ENCODE results near the gene MREG.

The MREG gene, protein sequence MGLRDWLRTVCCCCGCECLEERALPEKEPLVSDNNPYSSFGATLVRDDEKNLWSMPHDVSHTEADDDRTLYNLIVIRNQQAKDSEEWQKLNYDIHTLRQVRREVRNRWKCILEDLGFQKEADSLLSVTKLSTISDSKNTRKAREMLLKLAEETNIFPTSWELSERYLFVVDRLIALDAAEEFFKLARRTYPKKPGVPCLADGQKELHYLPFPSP

DNA sequence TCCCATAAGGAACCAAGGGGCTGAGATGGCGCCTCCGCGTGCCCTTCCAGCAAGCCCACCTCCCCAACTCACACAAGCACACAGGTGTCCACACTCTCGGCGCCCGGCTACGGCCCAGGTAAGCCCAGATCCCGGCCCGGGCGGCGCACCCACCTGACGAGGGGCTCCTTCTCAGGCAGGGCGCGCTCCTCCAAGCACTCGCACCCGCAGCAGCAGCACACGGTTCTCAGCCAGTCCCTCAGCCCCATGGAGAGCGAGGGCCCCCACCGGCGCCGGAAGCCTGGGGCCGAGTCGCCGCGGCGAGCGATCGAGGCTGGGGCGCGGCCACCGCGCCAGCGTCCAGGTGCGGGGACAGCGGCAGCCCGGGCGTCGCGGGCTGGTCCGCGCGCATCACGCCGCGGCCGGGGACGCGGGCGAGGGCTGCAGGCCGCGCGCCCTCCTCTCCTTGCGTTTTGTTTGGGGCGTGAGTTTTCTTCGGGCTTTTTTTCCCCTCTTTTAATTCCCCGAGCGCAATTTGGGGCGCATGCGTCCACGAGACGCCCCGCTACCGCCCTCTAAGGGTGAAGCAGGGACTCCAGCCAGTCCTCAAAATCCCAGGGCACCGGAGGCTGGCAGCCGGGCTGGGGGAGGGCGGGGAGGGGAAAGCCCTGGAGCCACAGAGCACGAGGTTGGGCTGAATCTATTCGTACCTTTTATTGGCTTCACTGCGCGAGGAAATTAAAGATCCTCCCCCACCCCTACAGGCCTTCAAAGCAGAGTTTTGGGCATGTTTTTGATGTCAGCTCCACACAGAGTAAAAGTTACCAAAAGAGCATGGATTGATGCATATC is at the start of gene MREG:
TSS of gene MREG (minus strand) at position 472 of the 830 bp plus-strand sequence. CDS start at position 248, 224 bp downstream.
- peak; percentile 45 for DNase-seq

DNA sequence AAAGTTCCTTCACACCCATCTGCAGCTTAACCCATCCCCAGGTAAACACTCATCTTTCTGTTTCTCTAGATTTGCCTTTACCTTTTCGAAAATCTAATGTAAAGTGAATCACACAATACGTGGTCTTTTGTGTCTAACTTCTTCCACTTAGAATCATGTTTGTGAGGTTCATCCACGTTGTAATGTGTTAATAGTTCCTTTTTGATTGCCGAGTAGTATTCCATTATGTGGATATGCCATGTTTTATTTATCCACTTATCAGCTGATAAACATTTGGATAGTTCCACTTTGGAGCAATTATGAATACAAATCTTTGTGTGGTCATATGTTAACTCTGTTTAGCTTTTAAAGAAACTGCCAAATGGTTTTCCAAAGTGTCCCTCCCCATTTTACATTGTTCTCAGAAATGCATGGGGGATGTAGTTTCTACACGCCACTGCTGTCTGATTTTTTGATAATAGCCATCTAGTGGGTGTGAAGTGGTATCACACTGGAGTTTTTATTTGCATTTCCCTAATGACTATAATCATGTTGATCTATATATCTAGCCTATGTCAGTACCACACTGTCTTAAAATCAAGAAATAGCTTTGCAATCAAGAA is 46.0 kb upstream of the MREG start:
- DNase-seq, result no peak

DNA sequence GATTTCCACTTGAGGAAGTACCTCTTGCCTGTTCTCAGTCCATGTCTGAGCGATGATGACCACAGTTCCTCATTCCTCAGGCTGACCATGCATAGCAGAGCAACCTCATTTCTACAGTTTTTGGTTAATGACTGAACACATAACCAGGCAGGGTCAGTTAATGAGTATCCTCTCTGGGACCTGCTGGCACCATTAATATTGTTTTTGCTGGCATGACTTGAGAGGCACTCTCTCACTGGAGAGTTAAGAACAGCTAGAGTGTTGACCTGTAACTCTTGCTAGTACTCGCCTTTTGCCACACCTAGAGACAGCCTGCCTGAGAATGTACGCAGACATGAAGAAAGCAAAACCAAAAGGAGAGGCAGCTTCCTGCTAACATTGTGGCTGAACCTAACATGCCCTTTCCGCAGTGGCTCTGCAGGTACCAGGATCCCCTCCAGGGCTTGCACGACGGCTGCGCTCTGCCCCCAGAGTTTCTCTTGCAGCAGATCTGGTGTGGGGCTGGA is 44.4 kb upstream of the MREG start:
- no peak for DNase-seq

DNA sequence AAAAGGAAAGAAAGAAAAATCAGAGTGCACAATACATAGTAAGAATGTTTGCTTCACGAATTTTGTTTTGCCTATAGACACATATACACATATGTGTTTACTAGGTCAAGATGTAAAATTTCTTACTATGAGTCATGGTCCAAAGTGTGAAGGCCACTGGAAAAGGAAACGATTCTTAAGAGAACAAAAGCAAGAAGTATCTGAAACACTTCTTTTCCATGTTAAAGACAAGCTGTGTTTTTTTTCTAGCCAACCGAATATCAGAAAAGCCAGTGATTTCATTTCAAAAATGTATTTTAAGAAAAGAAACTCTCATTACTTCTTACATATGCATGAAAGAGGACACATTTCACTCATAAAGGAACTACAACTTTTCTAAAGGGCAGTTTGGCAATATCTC is 43.4 kb upstream of the MREG start:
- no peak for DNase-seq

DNA sequence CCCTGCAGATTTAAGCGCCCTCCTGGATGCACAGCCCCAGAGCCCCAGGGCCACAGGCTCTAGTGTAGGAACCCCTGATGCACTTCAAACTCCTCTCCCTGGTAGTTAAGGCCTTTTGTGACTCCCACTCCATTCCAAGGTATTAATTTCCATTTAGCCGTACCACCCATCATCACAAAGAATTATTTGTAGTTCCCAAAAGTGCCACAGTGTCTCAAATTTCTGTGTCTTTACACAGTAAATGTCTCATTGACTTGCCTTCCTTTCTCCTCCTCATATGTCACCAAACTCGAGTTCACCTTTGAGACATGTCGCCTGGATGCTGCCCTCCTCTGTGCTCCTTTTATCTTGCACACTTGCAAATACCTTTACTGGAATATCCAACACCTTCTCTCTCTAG is 42.3 kb upstream of the MREG start:
- no peak for DNase-seq

DNA sequence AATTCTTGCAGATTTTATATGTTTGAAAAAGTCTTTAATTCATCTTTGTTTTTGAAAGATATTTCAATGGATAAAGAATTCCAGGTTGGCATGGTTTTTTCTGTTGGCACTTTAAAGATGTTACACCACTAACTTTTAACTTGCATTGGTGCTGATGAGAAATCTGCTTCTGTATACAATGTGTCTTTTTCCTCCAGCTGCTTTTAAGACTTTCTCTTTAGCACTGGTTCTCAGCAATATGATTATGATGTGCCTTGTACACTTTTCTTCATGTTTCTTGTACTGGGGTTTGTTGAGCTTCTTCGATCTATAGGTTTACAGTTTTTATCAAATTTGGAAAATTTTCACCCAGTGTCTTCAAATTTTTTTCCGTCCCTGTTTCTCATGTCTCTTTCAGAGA is 39.1 kb upstream of the MREG start:
- DNase-seq, result no peak

DNA sequence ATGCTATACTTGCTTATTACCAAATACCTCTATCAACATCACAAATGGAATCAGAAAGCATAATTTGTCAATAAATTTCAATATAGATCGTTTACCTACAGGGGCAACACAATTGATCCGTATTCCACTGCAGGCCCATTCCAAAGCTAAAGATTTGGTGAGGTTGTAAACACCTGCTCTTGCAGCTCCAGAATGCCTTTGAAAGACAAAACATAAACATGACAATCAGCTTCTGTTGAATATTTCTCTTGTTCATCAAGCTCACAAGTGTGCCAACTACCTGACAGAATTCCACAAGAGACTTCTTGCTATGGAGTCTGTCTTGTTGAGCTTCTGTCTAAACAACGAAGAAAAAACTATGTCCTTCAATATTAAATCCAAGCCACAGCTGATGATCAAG is 38.0 kb upstream of the MREG start:
- no peak for DNase-seq

DNA sequence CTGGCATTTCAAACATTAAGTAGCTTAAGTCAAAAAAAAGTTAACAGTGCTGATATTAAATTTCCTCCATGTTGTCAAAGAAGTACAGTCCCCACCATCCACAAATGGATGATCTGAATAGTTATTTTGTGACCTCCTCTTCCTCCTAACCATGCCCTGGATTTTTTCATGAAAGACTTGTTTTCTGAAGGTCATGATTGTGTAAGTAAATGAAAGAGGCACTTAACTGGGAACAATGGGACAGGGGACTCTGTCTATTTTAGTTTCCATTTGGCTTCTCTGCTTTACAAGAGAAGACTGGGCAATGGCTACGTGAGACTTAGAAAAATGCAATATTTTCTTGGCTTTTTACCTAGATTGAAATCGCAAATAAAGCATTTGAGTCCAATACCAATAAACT is 36.1 kb upstream of the MREG start:
- no peak for DNase-seq

DNA sequence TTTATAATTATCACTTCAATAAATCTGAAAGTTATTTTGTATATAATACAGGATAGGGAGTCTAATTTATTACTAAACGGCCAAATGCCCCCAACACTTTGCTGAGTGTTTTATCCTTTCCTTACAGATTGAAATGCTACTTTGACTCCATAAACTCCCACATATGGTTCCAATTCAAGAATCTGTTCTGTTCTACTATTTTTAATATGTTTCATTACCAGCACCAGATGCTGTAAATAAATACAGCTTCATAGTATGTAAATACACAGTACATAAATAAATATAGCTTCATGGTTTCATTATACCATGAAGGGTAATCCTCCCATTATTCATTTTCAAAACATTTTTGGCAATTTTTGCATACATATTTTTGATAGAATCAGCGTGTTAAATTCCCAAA is 34.0 kb upstream of the MREG start:
- DNase-seq, result no peak

DNA sequence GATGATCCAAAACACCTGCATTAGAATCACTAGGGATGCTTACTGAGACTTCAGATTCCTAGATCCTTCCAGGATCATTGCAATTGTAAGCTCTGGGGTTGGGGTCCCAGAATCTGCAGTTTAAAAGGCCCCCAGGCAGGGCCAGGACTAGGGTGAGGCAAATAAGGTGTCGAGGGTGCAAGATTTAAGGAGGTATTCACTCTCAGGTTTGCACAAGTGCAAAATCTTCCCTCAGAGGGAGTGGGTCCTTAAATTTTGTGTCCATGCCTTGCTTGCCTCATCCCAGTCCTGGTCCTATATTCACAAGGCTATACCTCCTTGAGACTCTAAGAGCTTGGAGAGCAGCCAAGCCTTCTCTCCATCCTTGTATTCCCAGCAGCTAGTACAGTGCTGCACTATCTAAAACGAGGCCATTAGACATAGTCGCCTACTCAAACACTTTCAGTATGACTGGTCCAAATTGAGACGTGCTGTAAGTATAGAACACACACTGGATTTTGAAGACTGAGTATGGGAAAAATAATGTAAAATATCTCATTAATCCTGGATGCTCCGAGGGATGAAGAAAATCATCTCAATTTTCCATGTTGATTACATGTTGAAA is 31.6 kb upstream of the MREG start:
- no peak for DNase-seq

DNA sequence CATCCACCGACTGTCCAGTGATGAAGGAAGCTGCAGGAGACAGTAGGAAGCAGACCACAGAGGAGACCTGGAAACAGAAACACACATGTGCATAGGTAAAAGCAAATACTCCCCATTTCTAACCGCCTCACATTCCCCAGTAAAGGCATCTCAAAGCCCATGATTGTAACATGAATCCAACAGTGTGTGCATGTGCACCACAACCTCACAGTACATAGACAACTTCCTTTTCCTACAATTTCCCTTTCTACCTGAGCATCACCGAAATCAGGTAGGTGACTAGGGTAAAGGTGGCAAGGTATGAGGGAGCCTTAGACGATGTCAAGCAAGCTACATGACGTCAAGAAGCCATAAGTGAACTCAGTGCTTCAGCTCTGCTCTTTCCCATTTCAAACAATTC is 30.6 kb upstream of the MREG start:
- no peak for DNase-seq

DNA sequence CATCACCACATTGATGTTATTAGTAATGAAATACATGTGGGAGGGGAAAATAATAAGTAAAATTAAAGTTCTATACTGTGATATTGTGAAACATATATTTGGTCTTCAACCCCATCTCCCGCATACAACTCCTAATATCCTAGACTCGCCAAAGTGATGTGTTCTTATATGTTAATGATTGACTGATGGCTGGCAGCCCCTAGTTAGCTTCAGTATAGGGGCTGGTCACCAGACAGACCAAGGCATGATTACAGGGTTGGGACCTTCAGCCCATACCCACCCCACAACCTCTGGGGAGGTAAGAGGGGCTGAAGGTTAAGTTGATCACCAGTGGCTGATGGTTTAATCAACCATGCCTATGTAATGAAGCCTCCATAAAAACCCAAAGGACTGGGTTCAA is 28.1 kb upstream of the MREG start:
- DNase-seq, result no peak

DNA sequence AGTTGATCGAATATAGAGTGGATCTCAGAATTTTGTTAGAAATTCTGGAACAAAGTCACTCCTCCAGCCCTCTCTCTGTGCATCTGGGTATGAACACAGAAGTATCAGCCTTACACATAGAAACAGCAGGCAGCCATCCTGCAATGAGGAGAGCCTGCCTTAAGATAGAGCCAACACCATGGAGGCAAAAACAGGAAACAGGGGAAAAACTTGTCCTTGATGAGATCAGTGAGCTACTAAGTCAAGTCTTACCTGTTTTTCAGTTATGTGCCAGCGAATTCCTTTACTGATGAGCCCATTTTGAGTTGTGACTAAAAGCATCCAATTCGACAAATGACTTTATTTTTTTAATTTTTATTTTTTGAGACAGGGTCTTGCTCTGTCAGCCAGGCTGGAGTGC is 26.6 kb upstream of the MREG start:
- no peak for DNase-seq

DNA sequence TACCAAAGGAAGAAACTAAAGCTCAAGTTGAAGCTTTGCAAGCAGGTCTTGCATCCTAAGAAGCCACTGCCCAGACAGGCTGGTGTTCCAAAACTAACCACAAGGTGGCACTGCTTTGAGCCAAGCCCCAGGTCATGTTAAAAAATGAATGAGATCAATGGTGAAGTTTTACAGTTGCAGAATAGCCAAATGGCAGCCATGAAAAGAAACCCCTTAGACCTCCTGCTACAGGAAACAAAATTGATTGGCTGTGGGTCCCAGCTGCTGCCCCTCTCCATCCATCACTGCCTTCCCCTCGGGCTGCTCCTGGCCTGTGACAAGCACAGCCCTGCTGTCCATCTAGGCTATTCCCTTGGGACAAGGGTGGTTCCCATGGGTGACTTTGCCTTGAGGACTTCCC is 20.7 kb upstream of the MREG start:
- DNase-seq, result no peak

DNA sequence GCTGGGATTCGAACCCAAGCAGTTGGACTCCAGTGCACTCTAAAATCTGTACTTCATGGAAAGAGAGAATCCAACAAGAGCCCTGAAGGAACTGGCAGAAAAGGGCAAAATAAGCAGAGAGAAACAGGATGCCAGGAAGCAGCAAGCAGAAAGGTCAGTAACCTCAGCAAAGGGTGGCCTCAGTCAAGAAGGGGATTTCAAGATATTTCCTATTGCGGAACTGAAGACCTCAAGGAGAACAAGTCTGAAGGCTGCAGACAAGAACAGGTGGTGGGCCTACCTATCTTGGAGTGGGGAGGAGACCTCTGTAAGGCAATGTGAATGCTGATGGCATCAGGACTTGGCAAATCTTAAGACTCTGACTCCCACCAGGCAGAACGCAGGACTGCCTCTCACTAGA is 20.1 kb upstream of the MREG start:
- no peak for DNase-seq

DNA sequence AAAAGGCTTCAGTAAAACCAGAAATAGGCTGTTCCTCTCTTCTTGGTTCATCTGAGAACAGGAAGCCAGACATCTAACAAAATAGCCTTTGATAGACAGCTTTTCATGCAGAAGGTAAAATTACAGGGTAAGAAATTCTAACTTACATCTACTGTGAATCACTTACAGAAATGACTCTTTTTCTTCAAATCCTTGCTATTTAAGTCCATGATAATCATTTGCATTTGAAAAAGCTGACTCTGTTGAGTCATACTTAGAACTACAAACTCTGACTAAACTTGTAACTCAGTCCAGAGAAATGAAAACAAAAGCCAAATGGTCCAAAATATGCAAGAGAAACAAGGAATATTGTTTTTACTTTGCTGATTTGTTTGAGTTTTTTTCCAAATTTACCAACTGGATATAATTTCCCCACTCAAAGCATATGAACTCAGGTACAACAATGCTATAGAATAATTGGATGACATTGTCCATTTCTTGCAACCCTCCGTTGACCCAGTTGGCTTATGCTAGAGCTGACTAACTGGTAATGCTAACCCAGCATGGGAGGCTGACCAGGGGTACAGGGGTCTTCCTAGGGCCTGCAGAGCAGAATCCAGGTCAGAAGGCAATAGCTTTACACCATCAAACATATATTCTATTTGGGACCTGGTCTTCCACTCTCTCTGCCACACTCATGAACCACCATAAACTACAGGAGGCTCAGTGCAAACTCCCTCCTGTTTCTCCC is 18.8 kb upstream of the MREG start:
- DNase-seq, result no peak

DNA sequence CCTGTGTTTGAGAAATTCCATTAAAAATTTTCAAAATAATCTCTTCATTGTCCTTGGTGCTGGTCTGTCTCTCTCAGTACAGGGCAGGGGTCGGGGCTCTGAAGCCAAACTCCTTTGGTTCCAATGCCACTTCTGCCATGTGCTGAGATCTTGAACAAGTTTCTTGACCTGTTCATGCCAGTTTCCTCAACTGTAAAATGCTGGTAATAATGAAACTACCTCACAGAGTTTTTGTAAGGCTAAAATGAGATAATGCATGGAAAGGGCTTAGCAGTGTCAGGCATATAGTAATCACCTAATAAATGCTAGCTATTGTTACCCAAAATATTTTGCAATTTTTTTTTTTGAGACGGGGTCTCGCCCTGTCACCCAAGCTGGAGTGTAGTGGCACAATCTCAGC is 16.9 kb upstream of the MREG start:
- no peak for DNase-seq

DNA sequence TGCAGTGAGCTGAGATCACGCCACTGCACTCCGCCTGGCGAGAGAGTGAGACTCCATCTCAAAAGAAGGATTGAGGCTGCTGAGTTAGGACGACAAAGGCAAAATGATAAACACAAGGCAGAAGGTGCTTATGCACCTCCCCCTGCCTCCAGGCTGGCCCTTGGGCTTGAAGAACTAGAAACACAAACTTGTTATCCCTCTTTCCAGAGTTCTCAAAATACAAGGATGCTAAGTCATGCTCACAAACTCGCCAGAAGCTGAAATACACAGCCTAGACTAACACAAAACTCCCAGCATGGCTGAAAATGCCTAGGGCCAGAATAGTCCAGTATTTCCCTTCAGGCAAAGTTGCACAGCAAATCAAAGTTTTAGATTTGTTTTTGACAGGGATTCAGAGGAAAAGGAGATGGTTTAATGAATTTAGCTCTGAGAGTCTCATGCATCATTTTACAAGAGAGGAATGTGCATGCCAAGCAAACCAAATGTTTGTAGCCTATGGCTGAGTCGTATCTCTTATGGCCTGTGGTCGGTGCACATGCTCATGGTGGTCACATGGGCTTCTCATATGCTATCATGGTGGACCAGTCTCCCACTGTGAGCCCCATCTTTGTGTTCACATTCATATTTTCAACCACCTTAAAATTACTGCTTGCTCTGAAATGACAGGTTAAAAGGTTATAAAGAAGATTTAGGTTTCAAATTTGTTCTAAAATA is 16.2 kb upstream of the MREG start:
- DNase-seq, result no peak

DNA sequence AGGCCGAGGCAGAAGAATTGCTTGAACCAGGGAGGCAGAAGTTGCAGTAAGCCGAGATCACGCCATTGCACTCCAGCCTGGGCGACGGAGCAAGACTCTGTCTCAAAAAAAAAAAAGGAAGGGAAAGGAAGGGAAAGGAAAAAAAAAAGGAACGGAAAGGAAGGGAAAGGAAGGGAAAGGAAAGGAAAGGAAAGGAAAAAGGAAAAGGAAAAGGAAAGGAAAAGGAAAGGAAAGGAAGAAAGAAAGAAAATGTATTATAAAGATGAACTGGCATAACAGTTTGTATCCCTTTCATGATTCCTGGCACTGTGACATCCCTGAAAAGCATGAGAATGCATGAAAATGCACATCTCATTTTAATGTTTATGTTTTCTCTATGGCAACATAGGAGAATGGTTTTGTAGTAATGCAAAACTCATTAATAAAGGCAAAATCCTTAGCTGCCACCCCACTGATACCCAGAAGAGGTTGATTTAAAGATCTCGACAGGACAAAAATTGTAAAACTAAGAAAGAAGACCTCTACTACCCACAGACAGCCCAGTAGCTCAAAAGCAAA is 11.5 kb upstream of the MREG start:
- DNase-seq, result no peak

DNA sequence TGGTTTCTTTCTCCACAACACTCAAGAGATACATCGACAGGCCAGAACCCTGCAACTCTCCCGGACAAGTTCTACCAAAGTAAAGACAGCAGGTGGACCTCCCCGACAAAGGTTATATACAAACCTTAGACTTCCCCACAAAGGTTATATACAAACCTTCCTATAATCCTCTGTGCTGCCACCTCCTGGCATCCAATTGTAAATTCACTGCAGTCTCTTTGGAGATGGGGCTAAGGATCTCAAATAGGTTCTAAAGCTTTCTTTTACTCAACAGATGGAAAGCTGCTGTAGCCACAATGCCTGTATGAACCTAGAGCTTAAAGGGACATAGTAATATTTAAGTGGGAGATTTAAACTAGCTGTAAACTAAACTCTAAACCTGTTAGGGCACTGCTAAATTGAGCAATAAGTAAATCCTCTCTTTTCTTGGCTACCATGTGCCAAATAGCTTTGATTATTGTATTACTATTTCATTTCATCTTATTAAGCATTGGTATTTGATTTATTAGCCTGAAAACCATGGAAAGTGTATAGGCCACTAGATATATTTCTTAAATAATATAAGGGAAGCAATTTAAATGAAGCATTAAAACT is 9.8 kb upstream of the MREG start:
- DNase-seq, result peak; percentile 46

DNA sequence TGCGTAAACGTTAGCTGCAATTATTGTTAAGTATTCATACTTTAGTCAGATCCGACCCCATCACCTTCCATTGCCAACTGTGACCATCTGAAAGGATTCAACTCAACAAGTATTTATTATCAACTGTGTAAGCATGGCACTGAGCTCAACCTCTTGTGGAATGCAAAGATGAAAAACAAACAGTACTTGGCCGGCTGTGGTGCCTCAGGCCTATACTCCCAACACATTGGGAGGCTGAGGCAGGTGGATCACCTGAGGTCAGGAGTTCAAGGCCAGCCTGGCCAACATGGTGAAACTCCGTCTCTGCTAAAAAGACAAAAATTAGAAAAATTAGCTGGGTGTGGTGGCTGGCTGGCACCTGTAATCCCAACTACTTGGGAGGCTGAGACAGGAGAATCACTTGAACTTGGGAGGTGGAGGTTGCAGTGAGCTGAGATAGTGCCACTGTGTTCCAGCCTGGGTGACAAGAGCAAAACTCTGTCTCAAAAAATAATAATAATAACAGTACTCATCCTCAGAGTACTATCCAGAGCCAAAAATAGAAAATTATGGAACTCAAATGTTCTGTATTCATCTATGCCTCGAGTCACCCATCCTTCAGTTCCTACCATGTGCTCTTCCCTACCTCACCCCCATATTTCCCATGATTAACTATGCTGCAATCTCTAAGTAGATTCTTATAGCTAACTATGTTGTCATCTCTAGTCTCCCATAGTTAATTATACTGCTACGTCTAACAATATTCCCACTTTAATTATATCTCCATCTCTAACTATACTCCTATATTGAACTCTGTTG is 8.6 kb upstream of the MREG start:
- DNase-seq, result no peak

Data from NCI-H524 treated with DMSO at 0.1 percent for 48 hours (cell line).